PC-9 (cell line): ENCODE results near the gene ADRA1B.

ENCODE experiments used
- CTCF ChIP-seq: fragments of 200-600 bp; sonication (generic); conservative IDR thresholded peaks from 2 replicates; pipeline ENCODE4 v1.6.1; 2017; ENCODE audit warnings: mixed run types, antibody characterized with exemption, mild to moderate bottlenecking, moderate library complexity
- EZH2 ChIP-seq: fragments of 200-600 bp; sonication (generic); IDR thresholded peaks from 2 replicates; pipeline ENCODE4 v1.8.0; 2017; ENCODE audit warnings: antibody characterized with exemption, low read depth

GRCh38 chr5:159990506-159990905 is 74.2 kb downstream of the ADRA1B start:
- peak; percentile 53 for TF ChIP-seq CTCF
- TF ChIP-seq EZH2, result no peak
